ENCODE data around the gene RNF187. TPM values are rescaled to one million over a fixed set of nuclear protein-coding genes. Genes with fewer than 3 reads are reported as not detected.

Gene RNF187
- total RNA-seq, 1 experiment from 2014 or later, result 141 TPM

DNA sequence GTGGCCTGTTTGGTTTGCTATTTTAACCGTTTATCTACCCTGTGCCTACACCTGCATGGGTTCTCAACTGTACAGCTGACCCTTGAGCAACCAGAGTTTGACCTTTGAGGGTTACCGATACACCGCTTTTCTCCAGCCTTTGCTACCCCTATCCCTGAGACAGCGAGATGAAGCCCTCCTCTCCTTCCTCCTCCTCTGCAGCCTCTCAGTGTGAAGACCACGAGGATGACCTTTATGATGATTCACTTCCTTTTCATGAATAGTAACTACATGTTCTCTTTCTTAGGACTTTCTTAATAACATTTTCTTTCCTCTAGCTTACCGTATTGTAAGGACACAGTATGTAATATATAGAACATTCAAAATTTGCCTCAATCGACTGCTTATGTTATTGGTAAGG, 14.5 kb upstream of the RNF187 start (continued):
- no peak for TF ChIP-seq JUN (CRISPR knock-in tag; IDR thresholded peaks at IDR 0.05)
- TF ChIP-seq EMX1 (CRISPR knock-in tag; IDR thresholded peaks at IDR 0.05), result no peak
- TF ChIP-seq, protein P1, sequence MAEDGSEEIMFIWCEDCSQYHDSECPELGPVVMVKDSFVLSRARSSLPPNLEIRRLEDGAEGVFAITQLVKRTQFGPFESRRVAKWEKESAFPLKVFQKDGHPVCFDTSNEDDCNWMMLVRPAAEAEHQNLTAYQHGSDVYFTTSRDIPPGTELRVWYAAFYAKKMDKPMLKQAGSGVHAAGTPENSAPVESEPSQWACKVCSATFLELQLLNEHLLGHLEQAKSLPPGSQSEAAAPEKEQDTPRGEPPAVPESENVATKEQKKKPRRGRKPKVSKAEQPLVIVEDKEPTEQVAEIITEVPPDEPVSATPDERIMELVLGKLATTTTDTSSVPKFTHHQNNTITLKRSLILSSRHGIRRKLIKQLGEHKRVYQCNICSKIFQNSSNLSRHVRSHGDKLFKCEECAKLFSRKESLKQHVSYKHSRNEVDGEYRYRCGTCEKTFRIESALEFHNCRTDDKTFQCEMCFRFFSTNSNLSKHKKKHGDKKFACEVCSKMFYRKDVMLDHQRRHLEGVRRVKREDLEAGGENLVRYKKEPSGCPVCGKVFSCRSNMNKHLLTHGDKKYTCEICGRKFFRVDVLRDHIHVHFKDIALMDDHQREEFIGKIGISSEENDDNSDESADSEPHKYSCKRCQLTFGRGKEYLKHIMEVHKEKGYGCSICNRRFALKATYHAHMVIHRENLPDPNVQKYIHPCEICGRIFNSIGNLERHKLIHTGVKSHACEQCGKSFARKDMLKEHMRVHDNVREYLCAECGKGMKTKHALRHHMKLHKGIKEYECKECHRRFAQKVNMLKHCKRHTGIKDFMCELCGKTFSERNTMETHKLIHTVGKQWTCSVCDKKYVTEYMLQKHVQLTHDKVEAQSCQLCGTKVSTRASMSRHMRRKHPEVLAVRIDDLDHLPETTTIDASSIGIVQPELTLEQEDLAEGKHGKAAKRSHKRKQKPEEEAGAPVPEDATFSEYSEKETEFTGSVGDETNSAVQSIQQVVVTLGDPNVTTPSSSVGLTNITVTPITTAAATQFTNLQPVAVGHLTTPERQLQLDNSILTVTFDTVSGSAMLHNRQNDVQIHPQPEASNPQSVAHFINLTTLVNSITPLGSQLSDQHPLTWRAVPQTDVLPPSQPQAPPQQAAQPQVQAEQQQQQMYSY (CRISPR knock-in tag; IDR thresholded peaks at IDR 0.05), result no peak
- TF ChIP-seq, protein P2, sequence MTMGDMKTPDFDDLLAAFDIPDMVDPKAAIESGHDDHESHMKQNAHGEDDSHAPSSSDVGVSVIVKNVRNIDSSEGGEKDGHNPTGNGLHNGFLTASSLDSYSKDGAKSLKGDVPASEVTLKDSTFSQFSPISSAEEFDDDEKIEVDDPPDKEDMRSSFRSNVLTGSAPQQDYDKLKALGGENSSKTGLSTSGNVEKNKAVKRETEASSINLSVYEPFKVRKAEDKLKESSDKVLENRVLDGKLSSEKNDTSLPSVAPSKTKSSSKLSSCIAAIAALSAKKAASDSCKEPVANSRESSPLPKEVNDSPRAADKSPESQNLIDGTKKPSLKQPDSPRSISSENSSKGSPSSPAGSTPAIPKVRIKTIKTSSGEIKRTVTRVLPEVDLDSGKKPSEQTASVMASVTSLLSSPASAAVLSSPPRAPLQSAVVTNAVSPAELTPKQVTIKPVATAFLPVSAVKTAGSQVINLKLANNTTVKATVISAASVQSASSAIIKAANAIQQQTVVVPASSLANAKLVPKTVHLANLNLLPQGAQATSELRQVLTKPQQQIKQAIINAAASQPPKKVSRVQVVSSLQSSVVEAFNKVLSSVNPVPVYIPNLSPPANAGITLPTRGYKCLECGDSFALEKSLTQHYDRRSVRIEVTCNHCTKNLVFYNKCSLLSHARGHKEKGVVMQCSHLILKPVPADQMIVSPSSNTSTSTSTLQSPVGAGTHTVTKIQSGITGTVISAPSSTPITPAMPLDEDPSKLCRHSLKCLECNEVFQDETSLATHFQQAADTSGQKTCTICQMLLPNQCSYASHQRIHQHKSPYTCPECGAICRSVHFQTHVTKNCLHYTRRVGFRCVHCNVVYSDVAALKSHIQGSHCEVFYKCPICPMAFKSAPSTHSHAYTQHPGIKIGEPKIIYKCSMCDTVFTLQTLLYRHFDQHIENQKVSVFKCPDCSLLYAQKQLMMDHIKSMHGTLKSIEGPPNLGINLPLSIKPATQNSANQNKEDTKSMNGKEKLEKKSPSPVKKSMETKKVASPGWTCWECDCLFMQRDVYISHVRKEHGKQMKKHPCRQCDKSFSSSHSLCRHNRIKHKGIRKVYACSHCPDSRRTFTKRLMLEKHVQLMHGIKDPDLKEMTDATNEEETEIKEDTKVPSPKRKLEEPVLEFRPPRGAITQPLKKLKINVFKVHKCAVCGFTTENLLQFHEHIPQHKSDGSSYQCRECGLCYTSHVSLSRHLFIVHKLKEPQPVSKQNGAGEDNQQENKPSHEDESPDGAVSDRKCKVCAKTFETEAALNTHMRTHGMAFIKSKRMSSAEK (CRISPR knock-in tag; IDR thresholded peaks at IDR 0.05; ENCODE audit: borderline replicate concordance), result no peak
- no peak for TF ChIP-seq HMGA2 (CRISPR knock-in tag; IDR thresholded peaks at IDR 0.05)
- TF ChIP-seq, protein P3, sequence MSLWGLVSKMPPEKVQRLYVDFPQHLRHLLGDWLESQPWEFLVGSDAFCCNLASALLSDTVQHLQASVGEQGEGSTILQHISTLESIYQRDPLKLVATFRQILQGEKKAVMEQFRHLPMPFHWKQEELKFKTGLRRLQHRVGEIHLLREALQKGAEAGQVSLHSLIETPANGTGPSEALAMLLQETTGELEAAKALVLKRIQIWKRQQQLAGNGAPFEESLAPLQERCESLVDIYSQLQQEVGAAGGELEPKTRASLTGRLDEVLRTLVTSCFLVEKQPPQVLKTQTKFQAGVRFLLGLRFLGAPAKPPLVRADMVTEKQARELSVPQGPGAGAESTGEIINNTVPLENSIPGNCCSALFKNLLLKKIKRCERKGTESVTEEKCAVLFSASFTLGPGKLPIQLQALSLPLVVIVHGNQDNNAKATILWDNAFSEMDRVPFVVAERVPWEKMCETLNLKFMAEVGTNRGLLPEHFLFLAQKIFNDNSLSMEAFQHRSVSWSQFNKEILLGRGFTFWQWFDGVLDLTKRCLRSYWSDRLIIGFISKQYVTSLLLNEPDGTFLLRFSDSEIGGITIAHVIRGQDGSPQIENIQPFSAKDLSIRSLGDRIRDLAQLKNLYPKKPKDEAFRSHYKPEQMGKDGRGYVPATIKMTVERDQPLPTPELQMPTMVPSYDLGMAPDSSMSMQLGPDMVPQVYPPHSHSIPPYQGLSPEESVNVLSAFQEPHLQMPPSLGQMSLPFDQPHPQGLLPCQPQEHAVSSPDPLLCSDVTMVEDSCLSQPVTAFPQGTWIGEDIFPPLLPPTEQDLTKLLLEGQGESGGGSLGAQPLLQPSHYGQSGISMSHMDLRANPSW (CRISPR knock-in tag; conservative IDR thresholded peaks at IDR 0.05; ENCODE audit: low read depth), result no peak
- no peak for TF ChIP-seq SOX15 (CRISPR knock-in tag; IDR thresholded peaks at IDR 0.05)
- TF ChIP-seq GTF2I (CRISPR knock-in tag; conservative IDR thresholded peaks at IDR 0.05), result no peak

DNA sequence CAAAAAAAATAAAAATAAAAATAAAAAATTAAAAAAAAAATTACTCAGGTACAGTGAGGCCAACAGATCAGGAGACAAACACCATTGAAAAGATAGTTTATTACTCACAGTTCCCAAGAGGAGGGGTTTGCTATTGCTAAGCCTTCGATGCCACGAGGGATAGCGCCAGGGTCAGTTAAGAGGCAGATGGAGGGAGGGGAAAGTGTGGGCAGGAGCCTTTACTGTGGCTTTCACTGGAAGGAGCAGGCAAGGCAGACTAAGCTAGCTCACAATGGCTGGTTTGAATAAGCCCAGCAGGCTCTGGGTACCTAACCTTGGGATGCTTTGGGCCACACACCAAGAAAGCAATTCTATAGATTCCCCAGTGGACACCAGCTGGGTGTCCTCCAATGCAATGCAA, 12.7 kb upstream of the RNF187 start:
- ChIA-PET CTCF (interaction anchor here (1.0 to 1.7 kb wide), 2 partner anchors 8 to 10 kb away, joined by 3 to 8 read pairs; no protein-coding TSS in a partner anchor), POLR2A (interaction anchor here (1.9 kb wide), 1 partner anchor 12 kb away, joined by 7 read pairs; no protein-coding TSS in a partner anchor)
- DNase-seq (ENCODE audit: low spot score) (no peak), ATAC-seq (peak; percentile 41)
- H3K27me3 Mint-ChIP-seq (ENCODE audit: low read depth), result peaks cover 20% of the 10 kb centered on the region
- peaks cover 62% of the 10 kb centered on the region for H3K4me1 Mint-ChIP-seq
- no peak overlapping the region for H3K27ac Mint-ChIP-seq
- no peak overlapping the region for H3K4me3 Mint-ChIP-seq
- no peaks in the 10 kb centered on the region for H3K9me3 Mint-ChIP-seq
- TF ChIP-seq TEAD1 (CRISPR knock-in tag; IDR thresholded peaks at IDR 0.05), result peak; percentile 37; the same call in 1 of the 2 replicates
- no peak for TF ChIP-seq NFYB (CRISPR knock-in tag; conservative IDR thresholded peaks at IDR 0.05; ENCODE audit: low read depth)
- no peaks in the 10 kb centered on the region for H3K36me3 Mint-ChIP-seq

DNA sequence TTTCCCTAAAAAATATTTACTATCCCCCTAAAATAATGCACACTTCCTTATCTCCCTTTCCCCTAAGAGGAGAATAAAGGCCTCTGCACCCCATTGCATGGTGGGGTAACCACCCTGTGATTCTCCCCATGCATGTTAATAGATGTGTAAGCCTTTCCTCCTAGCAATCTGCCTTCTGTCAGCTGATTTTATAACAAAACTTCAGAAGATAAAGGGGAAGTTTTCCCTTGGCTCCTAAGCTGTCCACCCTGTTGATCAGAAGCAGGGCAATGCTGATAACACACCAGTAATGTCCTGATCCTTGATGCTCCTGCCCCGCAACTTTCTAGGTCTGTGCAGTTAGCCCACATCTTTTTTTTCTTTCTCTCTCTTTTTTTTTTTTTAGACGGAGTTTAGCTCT, 11.4 kb upstream of the RNF187 start:
- TF ChIP-seq ZNF263 (CRISPR knock-in tag; IDR thresholded peaks at IDR 0.05; ENCODE audit: low read depth) (no peak), ZNF219 (CRISPR knock-in tag; IDR thresholded peaks at IDR 0.05; ENCODE audit: borderline replicate concordance) (no peak)
- ATAC-seq (no peak), DNase-seq (ENCODE audit: low spot score) (no peak)
- no peaks in the 10 kb centered on the region for H3K36me3 Mint-ChIP-seq
- CTCF ChIA-PET, result interaction anchor here (1.1 to 1.4 kb wide), 2 partner anchors 11 to 18 kb away, joined by 3 to 4 read pairs; a partner anchor contains a TSS
- peaks cover 67% of the 10 kb centered on the region for H3K4me1 Mint-ChIP-seq
- peaks cover 20% of the 10 kb centered on the region for H3K27me3 Mint-ChIP-seq (ENCODE audit: low read depth)
- POLR2A ChIA-PET, result interaction anchor here (0.7 to 1.9 kb wide), 2 partner anchors 11 to 19 kb away, joined by 3 to 7 read pairs; no protein-coding TSS in a partner anchor
- H3K4me3 Mint-ChIP-seq, result no peak overlapping the region
- no peaks in the 10 kb centered on the region for H3K9me3 Mint-ChIP-seq
- H3K27ac Mint-ChIP-seq, result no peak overlapping the region

Data from WTC11 (cell line).